SK-N-MC (cell line): ENCODE results near the gene ZNF79.

Source experiments
- DNase-seq: peaks from one replicate; pipeline ENCODE4 v3.0.0-alpha.2; 2011; ENCODE audit warnings: low read depth, low spot score
- H3K27ac ChIP-seq: fragments of 200-600 bp; sonication (generic); 2 replicates; pipeline ENCODE4 v1.5.1; 2016; ENCODE audit warnings: mixed run types
- H3K36me3 ChIP-seq: fragments of 200-600 bp; sonication (generic); 2 replicates; pipeline ENCODE4 v1.6.1; 2017; ENCODE audit warnings: antibody characterized with exemption, low read length, mixed read lengths; ENCODE audit not compliant: insufficient read depth
- H3K4me3 ChIP-seq: fragments of 200-600 bp; sonication (generic); 2 replicates; pipeline ENCODE4 v1.5.1; 2016
- H3K9ac ChIP-seq: fragments of 200-600 bp; sonication (generic); 2 replicates; pipeline ENCODE4 v1.8.0; 2017; ENCODE audit warnings: mixed run types, mixed read lengths; ENCODE audit not compliant: insufficient read length
- H3K9me3 ChIP-seq: fragments of 200-600 bp; sonication (generic); 2 replicates; pipeline ENCODE4 v1.6.1; 2017; ENCODE audit warnings: low read depth, mild to moderate bottlenecking, antibody characterized with exemption, low read length, moderate library complexity, mixed read lengths
- EZH2 ChIP-seq: fragments of 200-600 bp; sonication (generic); IDR thresholded peaks from one replicate; pipeline ENCODE4 v1.6.1; 2017; ENCODE audit warnings: antibody characterized with exemption
- FOXP2 ChIP-seq: optimal IDR thresholded peaks from 2 replicates; pipeline ENCODE3; 2011; ENCODE audit warnings: mild to moderate bottlenecking, moderate library complexity; ENCODE audit not compliant: insufficient read depth; ENCODE audit errors: extremely low read length, control extremely low read depth
- POLR2AphosphoS5 ChIP-seq: IDR thresholded peaks from 2 replicates; pipeline ENCODE4 v1.6.1; 2012; ENCODE audit warnings: mild to moderate bottlenecking, low read depth, low read length, borderline replicate concordance

ZNF79 gene

GRCh38 chr9:127426756-127427155, 2.6 kb downstream of the ZNF79 start:
- no peak for TF ChIP-seq EZH2
- no peak for TF ChIP-seq FOXP2
- TF ChIP-seq POLR2AphosphoS5: no peak
- peaks cover 24% of the 10 kb centered on the region for H3K36me3 ChIP-seq
- no peaks in the 10 kb centered on the region for H3K9me3 ChIP-seq
- H3K4me3 ChIP-seq: no peak overlapping the region
- no peak overlapping the region for H3K27ac ChIP-seq
- no peak for DNase-seq
- H3K9ac ChIP-seq: no peak overlapping the region

GRCh38 chr9:127428348-127428747, 4.2 kb downstream of the ZNF79 start:
- Histone ChIP-seq H3K9me3 (no peaks in the 10 kb centered on the region), H3K27ac (no peak overlapping the region), H3K9ac (no peak overlapping the region), H3K4me3 (no peak overlapping the region), H3K36me3 (peaks cover 29% of the 10 kb centered on the region)
- TF ChIP-seq EZH2: no peak
- no peak for TF ChIP-seq FOXP2
- no peak for TF ChIP-seq POLR2AphosphoS5
- no peak for DNase-seq

DNA sequence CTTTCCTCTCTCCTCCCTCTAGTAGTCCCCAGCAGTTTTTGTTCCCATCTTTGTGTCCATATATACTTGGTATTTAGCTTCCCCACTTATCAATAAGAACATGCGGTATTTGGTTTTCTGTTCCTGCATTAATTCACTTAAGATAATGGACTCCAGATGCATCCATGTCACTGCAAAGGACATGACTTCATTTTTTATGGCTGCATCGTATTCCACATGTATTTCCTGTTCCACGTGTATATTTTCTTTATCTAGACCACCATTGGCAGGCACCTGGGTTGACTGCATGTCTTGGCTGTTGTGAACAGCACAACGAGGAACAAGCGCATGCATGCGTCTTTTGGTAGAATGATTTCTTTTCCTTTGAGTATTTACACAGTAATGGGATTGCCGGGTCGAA, 6.2 kb downstream of the ZNF79 start:
- H3K9ac ChIP-seq: no peak overlapping the region
- no peak for DNase-seq
- H3K27ac ChIP-seq: no peak overlapping the region
- H3K36me3 ChIP-seq: peaks cover 50% of the 10 kb centered on the region
- no peak for TF ChIP-seq FOXP2
- no peak for TF ChIP-seq EZH2
- no peak for TF ChIP-seq POLR2AphosphoS5
- no peaks in the 10 kb centered on the region for H3K9me3 ChIP-seq
- H3K4me3 ChIP-seq: no peak overlapping the region

DNA sequence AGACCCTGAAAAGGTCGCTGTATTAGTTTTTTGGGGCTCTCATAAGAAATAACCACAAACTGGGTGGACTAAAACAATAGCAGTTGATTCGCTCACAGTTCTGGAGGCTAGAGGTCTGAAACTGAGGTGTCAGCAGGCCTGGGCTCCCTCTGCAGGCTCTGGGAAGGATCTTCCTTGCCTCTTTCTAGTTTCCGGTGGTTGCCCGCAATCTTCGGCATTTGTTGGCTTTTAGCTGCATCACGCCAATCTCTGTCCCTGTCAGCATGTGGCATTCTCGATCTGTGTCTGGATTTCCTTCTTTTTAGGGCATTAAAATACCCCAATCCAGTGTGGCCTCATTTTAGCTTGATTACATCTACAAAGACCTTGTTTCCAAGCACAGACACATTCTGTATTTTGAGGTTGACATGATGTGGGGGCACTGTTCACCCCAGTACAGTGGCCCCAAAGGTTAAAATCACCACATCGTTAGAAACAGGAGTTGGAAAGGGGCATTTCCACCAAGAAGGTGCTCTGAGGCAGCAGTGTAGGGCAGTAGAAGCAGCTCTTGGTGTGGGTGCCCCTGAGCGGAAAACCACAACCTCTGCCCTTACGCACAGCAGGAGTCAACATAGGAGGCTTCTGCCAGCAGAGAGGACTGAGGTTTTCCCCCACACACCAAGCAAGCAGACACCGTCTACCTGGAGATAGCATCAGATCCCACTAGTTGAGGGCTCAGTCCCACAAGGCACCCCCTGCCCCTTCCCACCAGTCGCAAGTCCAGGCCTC, 13.5 kb downstream of the ZNF79 start:
- peaks cover 83% of the 10 kb centered on the region for H3K36me3 ChIP-seq
- DNase-seq: no peak

GRCh38 chr9:127438394-127438793, 14.2 kb downstream of the ZNF79 start:
- Histone ChIP-seq H3K27ac (no peak overlapping the region), H3K9me3 (no peaks in the 10 kb centered on the region), H3K9ac (no peak overlapping the region), H3K36me3 (peaks cover 82% of the 10 kb centered on the region), H3K4me3 (no peak overlapping the region)
- TF ChIP-seq FOXP2: no peak
- no peak for TF ChIP-seq POLR2AphosphoS5
- no peak for TF ChIP-seq EZH2
- DNase-seq: no peak

More for the DNA sequence above, 13.5 kb downstream of the ZNF79 start:
- TF ChIP-seq POLR2AphosphoS5 (no peak), EZH2 (no peak), FOXP2 (no peak)
- Histone ChIP-seq H3K9ac (no peak overlapping the region), H3K27ac (no peak overlapping the region), H3K4me3 (no peak overlapping the region), H3K9me3 (no peaks in the 10 kb centered on the region)

DNA sequence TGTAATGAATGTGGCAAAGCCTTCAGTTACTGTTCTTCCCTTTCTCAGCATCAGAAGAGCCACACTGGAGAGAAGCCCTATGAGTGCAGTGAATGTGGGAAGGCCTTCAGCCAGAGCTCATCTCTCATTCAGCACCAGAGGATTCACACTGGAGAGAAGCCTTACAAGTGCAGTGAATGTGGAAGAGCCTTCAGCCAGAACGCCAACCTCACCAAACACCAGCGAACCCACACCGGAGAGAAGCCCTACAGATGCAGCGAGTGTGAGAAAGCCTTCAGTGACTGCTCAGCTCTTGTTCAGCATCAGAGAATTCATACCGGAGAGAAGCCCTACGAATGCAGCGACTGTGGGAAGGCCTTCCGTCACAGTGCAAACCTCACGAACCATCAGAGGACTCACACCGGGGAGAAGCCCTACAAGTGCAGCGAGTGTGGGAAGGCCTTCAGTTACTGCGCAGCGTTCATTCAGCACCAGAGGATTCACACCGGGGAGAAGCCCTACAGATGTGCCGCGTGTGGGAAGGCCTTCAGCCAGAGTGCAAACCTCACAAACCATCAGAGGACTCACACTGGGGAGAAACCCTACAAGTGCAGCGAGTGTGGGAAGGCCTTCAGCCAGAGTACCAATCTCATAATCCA, 20.2 kb downstream of the ZNF79 start:
- Histone ChIP-seq H3K9me3 (0 out of 2 replicates have a peak, but pooled peaks cover 4% of the 10 kb centered on the region), H3K36me3 (peaks cover 84% of the 10 kb centered on the region), H3K27ac (peak overlapping the region; percentile 32; the same call in 1 of the 2 replicates), H3K9ac (no peak overlapping the region), H3K4me3 (no peak overlapping the region)
- no peak for DNase-seq
- TF ChIP-seq FOXP2 (no peak), EZH2 (no peak), POLR2AphosphoS5 (no peak)

- Histone ChIP-seq H3K9ac (no peak overlapping the region), H3K4me3 (no peak overlapping the region), H3K36me3 (peaks cover 85% of the 10 kb centered on the region), H3K27ac (peak overlapping the region; percentile 51), H3K9me3 (0 out of 2 replicates have a peak, but pooled peaks cover 4% of the 10 kb centered on the region)
- TF ChIP-seq FOXP2: no peak
- TF ChIP-seq POLR2AphosphoS5: peak; percentile 38; the same call in 1 of the 2 replicates
- DNase-seq: no peak
Observed at GRCh38 chr9:127444921-127445850, 21.0 kb downstream of the ZNF79 start.
